ENCODE data around the gene HSPB8. TPM values are rescaled to one million over a fixed set of nuclear protein-coding genes. Genes with fewer than 3 reads are reported as not detected.

HSPB8 gene
- total and polyA plus RNA-seq, 2 of the 8 experiments (the other 6 are each of a cell fraction or from before 2014, with no cell fraction given): 11.7 to 28.2 TPM

DNA sequence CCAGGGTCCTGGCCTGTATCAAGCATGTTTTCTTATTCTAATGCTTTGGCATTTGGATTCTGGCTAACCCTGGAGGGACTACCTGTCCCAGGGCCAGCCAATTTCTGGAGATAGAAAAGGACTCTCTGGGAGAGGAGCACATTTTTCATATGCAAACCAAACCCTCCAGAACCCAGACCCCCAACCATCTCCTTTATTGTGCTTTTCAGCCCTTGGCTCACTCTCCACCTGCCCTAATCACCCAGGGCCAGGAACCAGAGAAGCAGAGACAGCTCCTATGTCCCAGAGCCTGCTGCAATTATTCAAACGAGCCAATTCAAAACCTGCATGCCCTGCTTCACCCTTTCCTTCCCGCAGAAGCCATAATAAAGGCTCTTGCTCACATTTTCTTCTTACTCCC lies 23.8 kb downstream of the HSPB8 start:
- H3K27ac ChIP-seq (ENCODE audit: low read depth, low read length): no peak overlapping the region; the same call in 1 of the 2 replicates
- no peak overlapping the region for H3K9ac ChIP-seq (replicated peaks in 1 of 4; ENCODE audit: extremely low read depth in 1 of 4, low read depth in 3 of 4, low read length in 3 of 4)
- 0% methylated on average over 2 of the region's 2 CpGs; no CpG with 5 or more reads in 1 of the 2 experiments for WGBS, 2 experiments (ENCODE audit: extremely low coverage in 1 of 2, insufficient coverage in 1 of 2, insufficient read length in 1 of 2, insufficient replicate concordance in 2 of 2, low coverage in 1 of 2, low lambda C conversion rate in 2 of 2, missing lambda C conversion rate in 1 of 2)
- no peak overlapping the region for H2BK15ac ChIP-seq (ENCODE audit: low read length)
- no peak overlapping the region for H4K5ac ChIP-seq (ENCODE audit: insufficient read length, low read depth, low read length)
- no peaks in the 10 kb centered on the region for H3K79me2 ChIP-seq (ENCODE audit: control insufficient read depth in 1 of 2, insufficient read depth in 2 of 2, low read length in 2 of 2)
- H4K91ac ChIP-seq (replicated peaks; ENCODE audit: insufficient read length, low read length): no peak overlapping the region
- H3K4me1 ChIP-seq (replicated peaks in 1 of 4; ENCODE audit: control insufficient read depth in 3 of 4, insufficient read depth in 4 of 4, low read length in 3 of 4): peaks cover 12 to 28% (median 23%) of the 10 kb centered on the region in 4 experiments
- ChIA-PET POLR2A (ENCODE audit: partially characterized antibody) (interaction anchor here (1.1 to 1.4 kb wide), 3 partner anchors 9 to 28 kb away, joined by 3 read pairs; no protein-coding TSS in a partner anchor), CTCF (ENCODE audit: partially characterized antibody) (interaction anchor here (0.9 to 2.4 kb wide), 7 partner anchors 10 to 241 kb away, joined by 3 to 13 read pairs (median 4); partner anchors contain the start of gene HSPB8)
- no peaks in the 10 kb centered on the region for H3K27me3 ChIP-seq (replicated peaks in 1 of 4; ENCODE audit: control insufficient read depth in 3 of 4, extremely low read depth in 1 of 4, insufficient read depth in 3 of 4, low read length in 3 of 4)
- no peaks in the 10 kb centered on the region; the same call in 1 of the 2 replicates for H3K23me2 ChIP-seq (ENCODE audit: low read depth, low read length)
- no peak overlapping the region for H2AK5ac ChIP-seq (ENCODE audit: low read depth, low read length)
- no peaks in the 10 kb centered on the region for H3K36me3 ChIP-seq (ENCODE audit: control insufficient read depth in 2 of 4, insufficient read depth in 4 of 4, low read length in 3 of 4)
- H4K8ac ChIP-seq (ENCODE audit: extremely low read depth, insufficient read depth, low read length): no peak overlapping the region
- no peak overlapping the region for H3K4me3 ChIP-seq (ENCODE audit: extremely low read depth in 1 of 4, insufficient read depth in 2 of 4, low read depth in 3 of 4, low read length in 4 of 4)
- no peak overlapping the region for H2AFZ ChIP-seq (ENCODE audit: low read length)
- H3K23ac ChIP-seq (ENCODE audit: insufficient read length): no peak overlapping the region
- H3K4ac ChIP-seq (replicated peaks; ENCODE audit: insufficient read length, low read depth, low read length): no peak overlapping the region
- no peak overlapping the region for H3K56ac ChIP-seq (replicated peaks; ENCODE audit: insufficient read length, low read depth, low read length)
- peak overlapping the region; percentile 89 for H2BK5ac ChIP-seq (ENCODE audit: low read depth, low read length)
- no peaks in the 10 kb centered on the region for H3K9me3 ChIP-seq (ENCODE audit: insufficient read depth in 2 of 2, low read depth in 1 of 2, low read length in 1 of 2)
- 0 out of 2 replicates have a peak overlapping the region, but pooled peaks have one; percentile 62 for H2BK20ac ChIP-seq (ENCODE audit: low read length)
- FAIRE-seq (no peak), DNase-seq (ENCODE audit: low read depth in 1 of 2, low spot score in 2 of 2) (peak in 1 of 2 experiments; percentile 62)
- no peak overlapping the region for H3K14ac ChIP-seq (ENCODE audit: insufficient read length)
- no peak overlapping the region for H2BK120ac ChIP-seq (replicated peaks; ENCODE audit: low read depth, low read length)
- H2BK12ac ChIP-seq (ENCODE audit: low read depth, low read length): 0 out of 2 replicates have a peak overlapping the region, but pooled peaks have one; percentile 65
- H3K18ac ChIP-seq (ENCODE audit: extremely low read depth, low read length): peak overlapping the region; percentile 89
- no peaks in the 10 kb centered on the region for H3K79me1 ChIP-seq (ENCODE audit: low read depth, low read length)
- H4K20me1 ChIP-seq (replicated peaks in 1 of 2; ENCODE audit: control insufficient read depth in 1 of 2, insufficient read depth in 2 of 2, low read length in 2 of 2): no peaks in the 10 kb centered on the region
- peak overlapping the region; percentile 14 to 41; a peak in 3 of 4 replicates for H3K4me2 ChIP-seq (ENCODE audit: insufficient read depth in 1 of 2, low read depth in 2 of 2, low read length in 2 of 2)

All from H1 (cell line).